ENCODE measurements around the gene DDX49. TPM values are rescaled to one million over a fixed set of nuclear protein-coding genes. Genes with fewer than 3 reads are reported as not detected.

DDX49 gene
- total RNA-seq, 2 experiments from 2014 or later, result 63.7 to 82.4 TPM

DNA sequence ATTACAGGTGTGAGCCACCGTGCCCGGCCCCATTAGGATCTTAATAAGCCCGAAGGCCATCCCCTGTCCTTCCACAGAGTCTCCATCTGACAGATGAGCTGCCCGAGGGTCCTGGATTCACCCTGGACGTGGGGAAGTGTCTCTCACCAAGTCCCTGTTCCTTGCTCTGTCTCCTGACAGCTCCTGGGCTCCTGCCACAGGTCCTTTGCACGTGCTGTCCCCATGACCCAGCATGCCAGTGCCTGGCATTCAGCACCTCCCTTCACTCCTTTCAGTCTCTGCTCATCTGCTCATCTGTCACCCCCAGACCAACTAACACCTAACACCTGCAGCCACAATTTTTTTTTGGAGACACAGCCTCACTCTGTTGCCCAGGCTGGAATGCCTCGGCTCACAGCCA lies 38.0 kb upstream of the DDX49 start:
- no peaks in the 10 kb centered on the region for H3K9me2 ChIP-seq (ENCODE audit: insufficient read depth, low read length)
- ChIA-PET POLR2A (no interaction called here), CTCF (ENCODE audit: unreplicated experiment) (no interaction called here)
- H3K4me1 ChIP-seq (ENCODE audit: insufficient read depth, low read length, poor library complexity, severe bottlenecking), result no peaks in the 10 kb centered on the region
- DNase-seq (ENCODE audit: low spot score), result no peak
- intact Hi-C loops (cut with micrococcal nuclease; ENCODE audit: unreplicated experiment), result no loop called here
- H3K9me3 ChIP-seq (ENCODE audit: low read length), result no peaks in the 10 kb centered on the region
- H3K4me2 ChIP-seq (ENCODE audit: low read length), result no peak overlapping the region
- no peaks in the 10 kb centered on the region for H3K36me3 ChIP-seq (ENCODE audit: insufficient read depth, low read length)
- no peak for TF ChIP-seq CTCF (conservative IDR thresholded peaks at IDR 0.05; ENCODE audit: low read length)
- no peak for TF ChIP-seq EZH2phosphoT487 (IDR thresholded peaks at IDR 0.05; ENCODE audit: borderline replicate concordance, low read depth, low read length)
- no peak overlapping the region for H2AFZ ChIP-seq (ENCODE audit: low read length)
- no TSS peak for BruUV-seq (replicated peaks)
- H3K79me2 ChIP-seq (ENCODE audit: insufficient read depth, low read depth, low read length), result no peaks in the 10 kb centered on the region
- no peak overlapping the region for H3K4me3 ChIP-seq (ENCODE audit: low read depth, low read length, poor library complexity, severe bottlenecking)
- H3K27ac ChIP-seq (ENCODE audit: low read depth, low read length, poor library complexity, severe bottlenecking), result no peak overlapping the region
- no peaks in the 10 kb centered on the region for H4K20me1 ChIP-seq (ENCODE audit: insufficient read depth, low read length)

DNA sequence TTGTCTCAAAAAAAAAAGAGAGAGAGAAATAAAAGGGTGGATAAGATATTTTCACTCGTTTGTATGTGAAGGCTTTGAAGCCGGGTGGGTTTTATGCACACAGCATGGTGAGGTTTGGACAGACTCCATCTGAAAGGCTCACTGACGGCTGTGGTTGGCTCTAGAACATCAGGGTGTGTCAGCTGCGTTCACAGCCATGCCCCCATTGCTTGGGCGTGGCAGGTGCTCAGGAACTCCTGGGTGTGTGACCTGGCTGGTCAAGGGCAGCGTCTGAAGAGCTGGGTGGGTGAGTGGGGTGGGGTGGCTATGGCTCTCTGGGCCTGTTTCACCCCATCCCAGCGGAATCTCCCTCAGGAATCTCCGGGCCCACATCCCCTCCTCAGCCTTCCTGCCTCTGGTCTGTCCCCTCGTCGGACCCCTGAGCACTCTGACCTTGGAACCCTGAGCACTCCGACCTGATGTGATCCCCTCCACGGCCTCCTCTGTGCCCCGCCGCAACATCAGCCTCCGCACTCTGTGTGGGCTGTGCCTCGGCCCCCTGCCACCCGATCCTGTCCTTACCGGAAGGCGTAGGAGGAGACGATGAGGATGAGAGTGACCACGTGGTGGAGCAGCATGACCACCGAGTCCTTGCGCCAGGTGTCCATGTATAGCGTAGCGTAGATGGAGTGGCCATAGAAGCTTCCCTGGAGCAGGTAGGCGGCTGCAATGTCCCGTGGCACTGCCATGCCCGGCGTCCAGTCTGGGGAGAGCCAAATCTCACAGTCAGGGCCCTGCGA lies 35.8 kb upstream of the DDX49 start:
- H3K9me2 ChIP-seq (ENCODE audit: insufficient read depth, low read length), result no peaks in the 10 kb centered on the region
- H3K79me2 ChIP-seq (ENCODE audit: insufficient read depth, low read depth, low read length), result no peaks in the 10 kb centered on the region
- H4K20me1 ChIP-seq (ENCODE audit: insufficient read depth, low read length), result no peaks in the 10 kb centered on the region
- no TSS peak for BruUV-seq (replicated peaks)
- DNase-seq (ENCODE audit: low spot score), result no peak
- H3K4me3 ChIP-seq (ENCODE audit: low read depth, low read length, poor library complexity, severe bottlenecking), result no peak overlapping the region
- H3K4me2 ChIP-seq (ENCODE audit: low read length), result no peak overlapping the region
- H3K9me3 ChIP-seq (ENCODE audit: low read length), result no peaks in the 10 kb centered on the region
- CTCF ChIA-PET (ENCODE audit: unreplicated experiment), result no interaction called here
- intact Hi-C loops (cut with micrococcal nuclease; ENCODE audit: unreplicated experiment), result no loop called here
- TF ChIP-seq EZH2phosphoT487 (IDR thresholded peaks at IDR 0.05; ENCODE audit: borderline replicate concordance, low read depth, low read length) (no peak), CTCF (conservative IDR thresholded peaks at IDR 0.05; ENCODE audit: low read length) (no peak)
- H3K36me3 ChIP-seq (ENCODE audit: insufficient read depth, low read length), result no peaks in the 10 kb centered on the region
- H2AFZ ChIP-seq (ENCODE audit: low read length), result no peak overlapping the region
- no peak overlapping the region for H3K27ac ChIP-seq (ENCODE audit: low read depth, low read length, poor library complexity, severe bottlenecking)
- H3K4me1 ChIP-seq (ENCODE audit: insufficient read depth, low read length, poor library complexity, severe bottlenecking), result no peaks in the 10 kb centered on the region
- POLR2A ChIA-PET, result no interaction called here

GRCh38 chr19:18886972-18887371 lies 32.5 kb upstream of the DDX49 start:
- ChIA-PET POLR2A (no interaction called here), CTCF (ENCODE audit: unreplicated experiment) (no interaction called here)
- no peaks in the 10 kb centered on the region for H3K36me3 ChIP-seq (ENCODE audit: insufficient read depth, low read length)
- H3K9me2 ChIP-seq (ENCODE audit: insufficient read depth, low read length), result no peaks in the 10 kb centered on the region
- H3K4me1 ChIP-seq (ENCODE audit: insufficient read depth, low read length, poor library complexity, severe bottlenecking), result no peaks in the 10 kb centered on the region
- intact Hi-C loops (cut with micrococcal nuclease; ENCODE audit: unreplicated experiment), result no loop called here
- no peak for TF ChIP-seq CTCF (conservative IDR thresholded peaks at IDR 0.05; ENCODE audit: low read length)
- TF ChIP-seq EZH2phosphoT487 (IDR thresholded peaks at IDR 0.05; ENCODE audit: borderline replicate concordance, low read depth, low read length), result no peak
- H3K4me2 ChIP-seq (ENCODE audit: low read length), result no peak overlapping the region
- H4K20me1 ChIP-seq (ENCODE audit: insufficient read depth, low read length), result no peaks in the 10 kb centered on the region
- H3K9me3 ChIP-seq (ENCODE audit: low read length), result no peaks in the 10 kb centered on the region
- no peak overlapping the region for H3K4me3 ChIP-seq (ENCODE audit: low read depth, low read length, poor library complexity, severe bottlenecking)
- no TSS peak for BruUV-seq (replicated peaks)
- no peak for DNase-seq (ENCODE audit: low spot score)
- H3K79me2 ChIP-seq (ENCODE audit: insufficient read depth, low read depth, low read length), result no peaks in the 10 kb centered on the region
- H2AFZ ChIP-seq (ENCODE audit: low read length), result no peak overlapping the region
- H3K27ac ChIP-seq (ENCODE audit: low read depth, low read length, poor library complexity, severe bottlenecking), result no peak overlapping the region

Data from OCI-LY7 (cell line).